Astrocyte (in vitro differentiated cells and primary cell): ENCODE results near the gene SP140.

Source experiments
- CTCF ChIP-seq: IDR thresholded peaks from 2 replicates; pipeline ENCODE4 v1.5.1; 2011; ENCODE audit warnings: low read depth, mild to moderate bottlenecking, inconsistent platforms, low read length, moderate library complexity; ENCODE audit not compliant: insufficient read depth
- EZH2 ChIP-seq: IDR thresholded peaks from 2 replicates; pipeline ENCODE4 v1.6.1; 2012; ENCODE audit warnings: mild to moderate bottlenecking, low read length, inconsistent platforms; ENCODE audit not compliant: insufficient read depth

GRCh38 chr2:230330725-230331124 is 105.2 kb downstream of the SP140 start:
- TF ChIP-seq CTCF (no peak), EZH2 (no peak)
